GM19023 (cell line): Measurements from ENCODE around the gene RBM26.
A peak's percentile ranks its signal among the peaks of the same experiment; 100 is the strongest.

Source experiments
- ATAC-seq: cut with Tn5 transposase; IDR thresholded peaks from one replicate; pipeline ENCODE4 v1.9.1; 2021; ENCODE audit warnings: mild to moderate bottlenecking, moderate library complexity; ENCODE audit not compliant: unreplicated experiment

Gene RBM26

DNA sequence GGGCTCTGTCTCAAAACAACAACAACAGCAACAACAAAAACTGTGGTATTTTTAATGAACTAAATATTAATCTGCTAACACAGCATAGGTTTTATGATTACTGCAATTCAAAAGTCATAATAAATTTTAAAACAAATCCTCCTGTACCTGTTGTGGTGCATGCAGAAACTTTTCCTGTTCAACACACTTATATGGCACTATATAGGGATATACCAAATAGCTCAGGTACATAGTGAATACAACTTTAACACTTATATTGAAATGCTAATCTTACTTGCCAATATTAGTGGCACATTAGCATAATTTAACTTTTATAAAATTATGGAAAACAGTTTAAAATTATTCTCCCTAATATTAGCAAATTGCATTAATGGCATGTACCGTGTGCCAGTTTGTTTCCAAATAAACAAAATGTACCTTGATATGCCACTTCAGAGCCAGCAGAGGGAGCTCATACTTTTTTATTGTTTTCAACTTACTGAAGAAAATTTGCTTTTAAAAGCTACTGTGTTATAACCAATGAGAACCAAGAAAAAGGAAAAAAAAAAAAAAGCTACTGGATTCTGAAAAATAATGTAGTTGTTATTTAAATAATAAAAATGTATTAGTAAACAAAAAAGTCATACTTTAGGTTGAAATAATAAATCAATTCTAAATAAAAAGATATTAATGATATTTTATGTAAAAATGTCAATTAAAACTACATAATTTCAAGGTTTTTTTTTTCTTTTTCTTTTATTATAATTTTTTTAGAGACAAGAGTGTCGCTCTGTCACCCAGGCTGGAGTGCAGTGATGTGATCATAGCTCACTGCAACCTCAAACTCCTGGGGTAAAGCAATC is 18.0 kb upstream of the RBM26 start:
- ATAC-seq, result peak; percentile 69

DNA sequence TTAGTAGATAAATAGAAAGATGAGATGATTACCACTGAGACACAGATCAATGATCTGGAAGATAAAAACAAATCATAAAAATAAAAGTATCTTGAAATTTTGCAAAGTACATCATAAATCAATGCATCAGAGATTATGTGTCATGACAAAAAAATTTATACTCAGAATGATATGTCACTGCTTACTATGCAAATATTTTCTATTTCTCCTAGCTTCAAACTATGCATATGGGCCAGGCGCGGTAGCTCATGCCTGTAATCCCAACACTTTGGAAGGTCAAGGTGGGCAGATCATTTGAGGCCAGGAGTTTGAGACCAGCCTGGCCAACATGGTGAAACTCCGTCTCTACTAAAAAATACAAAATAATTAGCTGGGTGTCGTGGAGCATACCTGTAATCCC is 17.3 kb upstream of the RBM26 start:
- no peak for ATAC-seq

DNA sequence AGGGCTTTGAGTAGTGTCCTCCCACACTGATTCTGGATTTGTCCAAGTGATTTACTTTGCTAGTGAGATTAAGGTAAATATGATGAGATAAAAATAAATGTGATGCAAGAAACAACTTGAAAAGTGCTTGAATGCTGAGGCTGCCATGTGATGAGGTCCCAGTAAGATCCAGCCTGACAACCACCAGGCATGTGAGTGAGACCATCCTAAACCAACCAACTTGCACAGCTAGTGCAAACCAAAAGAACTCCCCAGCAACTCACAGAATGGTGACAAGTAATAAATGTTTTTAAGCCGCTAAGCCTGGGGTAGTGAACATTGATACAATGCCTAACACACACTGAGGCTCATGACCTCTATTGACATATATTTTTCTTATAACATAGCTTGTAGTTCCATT is 13.3 kb upstream of the RBM26 start:
- ATAC-seq, result no peak

- no peak for ATAC-seq
Measured at GRCh38 chr13:79417741-79418140, 11.7 kb upstream of the RBM26 start.

GRCh38 chr13:79413521-79413920 is 7.5 kb upstream of the RBM26 start:
- ATAC-seq, result no peak

GRCh38 chr13:79409828-79410227 is 3.8 kb upstream of the RBM26 start:
- ATAC-seq, result no peak

DNA sequence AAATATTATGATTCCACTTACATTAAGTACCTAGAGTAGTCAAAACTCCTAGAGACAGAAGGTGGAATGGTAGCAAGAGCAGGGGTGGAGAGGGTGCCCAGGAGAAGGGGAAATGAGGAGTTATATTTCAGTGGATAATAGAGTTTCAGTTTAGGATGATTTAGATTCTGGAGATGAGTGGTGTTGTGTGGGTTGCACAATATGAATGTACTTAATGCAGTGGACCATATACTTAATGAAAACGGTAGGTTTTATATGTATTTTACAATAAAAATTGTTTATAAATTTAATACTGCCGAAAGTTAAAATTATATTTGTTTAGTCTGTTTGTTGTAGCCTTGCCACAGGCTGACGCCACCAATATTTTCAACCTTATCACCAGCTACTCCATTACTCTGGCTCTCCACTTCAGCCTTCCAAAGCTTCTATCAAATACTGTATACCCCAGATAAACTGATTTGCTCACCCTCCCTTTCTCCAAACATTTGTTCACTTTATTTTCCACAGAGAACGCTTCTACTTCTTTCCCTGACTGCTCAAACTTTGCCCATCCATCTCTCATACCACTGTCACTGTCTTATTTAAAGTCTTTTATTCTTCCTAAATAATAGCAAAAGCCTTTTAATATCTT is 1.4 kb upstream of the RBM26 start:
- no peak for ATAC-seq

GRCh38 chr13:79406597-79406908 is 498 bp upstream of the RBM26 start:
- ATAC-seq, result peak; percentile 36

- peak; percentile 44 for ATAC-seq
Measured at GRCh38 chr13:79405501-79405830, 589 bp downstream of the RBM26 start.

- ATAC-seq, result no peak
Measured at GRCh38 chr13:79404985-79405384, 1.1 kb downstream of the RBM26 start.

DNA sequence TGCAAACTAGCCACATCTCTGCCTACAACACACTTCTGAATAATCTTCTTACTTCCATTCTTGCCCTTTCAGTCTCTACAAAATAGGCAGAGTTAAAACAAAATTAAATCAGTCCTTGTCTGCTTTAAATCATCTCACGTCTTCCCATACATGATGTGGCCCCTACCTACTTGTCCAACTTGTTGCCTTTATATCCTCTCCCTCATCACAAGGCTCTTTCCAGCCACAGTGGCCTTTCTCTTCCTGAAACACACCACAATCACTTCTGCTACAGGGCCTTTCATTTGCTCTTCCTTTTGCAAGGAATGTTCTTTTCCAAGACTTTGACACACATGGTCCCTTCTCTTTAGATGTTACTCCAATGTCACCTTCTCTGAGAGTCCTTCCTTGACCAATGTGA is 1.7 kb downstream of the RBM26 start:
- no peak for ATAC-seq

GRCh38 chr13:79403113-79403512 is 2.9 kb downstream of the RBM26 start:
- no peak for ATAC-seq

DNA sequence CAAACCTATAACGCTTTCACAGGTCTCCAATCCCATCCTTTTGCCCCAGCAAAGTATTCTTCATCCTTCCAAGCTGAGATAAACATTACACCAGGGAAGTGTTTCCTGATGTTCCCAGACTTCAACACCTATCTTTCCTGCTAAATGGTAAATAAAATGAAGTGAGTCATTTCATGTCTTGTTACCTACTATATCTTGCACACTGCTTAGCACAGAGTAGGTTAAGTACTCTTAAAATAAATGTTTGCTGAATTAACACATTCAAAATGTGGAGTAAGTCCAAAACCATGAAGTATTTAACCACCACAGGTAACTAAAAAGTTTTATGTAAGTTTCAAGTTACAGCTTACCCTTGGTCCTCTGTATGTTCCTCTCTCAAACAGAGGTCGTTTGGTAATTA is 3.4 kb downstream of the RBM26 start:
- ATAC-seq, result no peak

DNA sequence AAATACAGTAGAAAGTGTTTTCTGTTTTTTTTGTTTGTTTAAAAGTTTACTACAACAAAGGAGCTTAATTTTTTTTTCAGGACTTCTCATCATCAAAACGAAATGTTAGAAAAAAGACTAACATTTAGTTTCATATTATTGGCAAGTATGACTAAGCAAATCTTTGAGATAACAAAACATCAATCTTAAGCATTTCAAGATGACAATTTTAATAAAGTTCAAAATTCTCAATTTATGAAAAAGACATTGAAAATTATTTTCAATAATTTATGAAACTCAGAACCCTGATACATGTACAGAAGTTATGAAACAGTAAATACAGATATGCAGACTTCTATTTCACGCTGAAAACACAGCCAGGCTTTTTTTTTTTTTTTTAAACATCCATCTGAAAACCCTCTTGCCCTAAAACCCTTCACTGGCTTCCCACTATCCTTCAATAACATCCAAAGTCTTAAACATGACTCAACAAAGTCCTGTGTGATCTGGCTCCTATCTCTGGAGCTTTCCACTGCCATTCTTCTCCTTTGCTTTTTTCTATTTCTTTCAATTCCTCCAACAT is 3.9 kb downstream of the RBM26 start:
- ATAC-seq, result no peak

DNA sequence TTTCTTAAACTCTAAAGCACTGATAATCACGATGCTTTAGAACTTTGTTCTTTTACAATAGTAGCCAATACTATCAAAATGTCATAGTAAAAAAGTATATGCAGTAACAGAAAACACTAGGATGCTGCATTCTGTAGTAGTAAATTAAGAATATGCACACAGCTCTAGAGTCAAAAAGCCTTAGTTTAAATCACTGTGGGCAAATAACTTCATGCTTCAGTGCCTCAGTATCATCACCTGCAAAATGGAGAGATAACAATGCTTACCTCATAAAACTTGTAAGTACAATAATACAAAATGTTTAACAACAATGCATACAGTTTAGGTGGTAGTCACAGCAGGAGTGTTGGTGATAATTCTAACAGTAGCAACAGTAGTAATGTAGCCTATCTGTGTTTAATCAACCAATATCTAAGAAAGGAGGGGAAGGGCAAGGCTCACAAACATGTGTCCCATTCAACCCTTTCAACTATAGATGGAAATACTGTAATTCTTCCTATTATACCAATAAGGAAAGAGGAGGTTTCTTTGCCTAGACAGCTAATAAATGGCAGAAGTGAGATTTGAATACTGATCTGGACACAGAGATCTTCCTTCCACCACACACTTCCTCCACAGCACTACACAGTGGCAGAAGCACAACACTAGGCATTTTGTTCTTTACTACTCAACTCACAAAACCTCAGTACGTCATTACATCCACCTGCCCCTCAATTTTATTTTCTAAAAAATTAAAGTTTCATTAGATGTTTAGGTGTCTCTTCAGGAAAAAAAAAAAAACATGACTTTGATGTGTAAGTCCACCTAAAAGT is 4.6 kb downstream of the RBM26 start:
- peak; percentile 17 for ATAC-seq

- no peak for ATAC-seq
Measured at GRCh38 chr13:79398915-79399314, 7.1 kb downstream of the RBM26 start.

DNA sequence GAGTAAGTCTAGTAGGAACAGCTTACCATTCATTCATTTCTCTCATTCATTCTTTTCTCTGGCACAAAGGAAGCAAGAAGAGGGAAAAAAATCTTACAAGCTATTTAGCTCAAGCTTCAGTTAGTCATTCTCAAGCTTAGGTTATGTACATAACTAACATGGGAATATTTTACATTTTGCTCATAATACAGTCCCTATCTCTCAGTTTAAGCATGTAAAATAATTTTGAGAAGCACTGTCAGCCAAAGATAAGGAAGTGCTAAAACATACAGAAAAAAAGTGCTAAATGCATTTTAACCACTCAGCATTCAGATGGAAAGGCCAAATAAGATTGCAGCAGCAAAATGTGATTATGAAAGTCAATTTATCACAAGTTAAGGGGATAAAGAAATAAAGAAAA is 7.9 kb downstream of the RBM26 start:
- ATAC-seq, result no peak

GRCh38 chr13:79395881-79396280 is 10.2 kb downstream of the RBM26 start:
- no peak for ATAC-seq

GRCh38 chr13:79393564-79394249 is 12.3 kb downstream of the RBM26 start:
- ATAC-seq, result peak; percentile 92

- peak; percentile 38 for ATAC-seq
Measured at GRCh38 chr13:79392882-79393563, 13.0 kb downstream of the RBM26 start.

DNA sequence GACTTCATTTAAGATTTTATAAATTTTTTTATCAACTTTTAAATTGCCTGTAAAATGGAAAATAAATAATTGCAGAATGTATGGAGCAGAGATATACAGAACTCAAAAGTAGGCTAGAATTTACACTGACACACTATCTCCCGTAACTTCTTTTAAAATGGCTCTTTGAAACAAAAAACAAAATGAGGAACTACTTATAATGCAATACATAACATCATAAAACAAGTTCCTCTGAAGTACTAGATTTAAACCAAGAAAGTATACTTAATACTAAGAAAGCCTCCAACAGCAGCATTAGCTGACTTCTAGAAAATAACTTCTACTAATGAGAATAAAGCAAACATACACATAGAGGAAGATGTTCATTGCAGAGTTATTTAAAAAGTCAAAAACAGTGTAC is 17.0 kb downstream of the RBM26 start:
- no peak for ATAC-seq
